Colonic mucosa (tissue), 4 donors: ENCODE measurements around the gene RWDD2A. TPM values are rescaled to one million over a fixed set of nuclear protein-coding genes. Genes with fewer than 3 reads are reported as not detected.
A peak's percentile ranks its signal among the peaks of the same experiment; 100 is the strongest.

Source experiments
- DNase-seq: peaks from one replicate; pipeline ENCODE4 v3.0.0-alpha.2; 2020
- H3K27ac ChIP-seq: fragments of 200-600 bp; one replicate; pipeline ENCODE4 v1.8.0; 2021
- H3K27me3 ChIP-seq: fragments of 200-600 bp; one replicate; pipeline ENCODE4 v1.8.0; 2021
- H3K36me3 ChIP-seq: fragments of 200-600 bp; one replicate; pipeline ENCODE4 v1.8.0; 2021
- H3K4me1 ChIP-seq: fragments of 200-600 bp; one replicate; pipeline ENCODE4 v1.8.0; 2021; ENCODE audit warnings: mild to moderate bottlenecking
- H3K4me3 ChIP-seq: fragments of 200-600 bp; one replicate; pipeline ENCODE4 v1.8.0; 2021
- H3K9ac ChIP-seq, 2 donors: one replicate each; pipeline ENCODE4 v1.7.0; 2013; ENCODE audit warnings: control low read depth in 2 of 2, low read depth in 2 of 2, low read length in 2 of 2
- H3K9me3 ChIP-seq: fragments of 200-600 bp; one replicate; pipeline ENCODE4 v1.8.0; 2021
- CTCF ChIP-seq: fragments of 200-600 bp; IDR thresholded peaks from one replicate; pipeline ENCODE4 v1.8.0; 2022; ENCODE audit warnings: antibody characterized with exemption, mild to moderate bottlenecking
- intact Hi-C: fragments of 100-400 bp; cut with DNase I; formaldehyde crosslinking; loops from one replicate; pipeline ENCODE4 v1.14.1; 2022
- total RNA-seq, 2 donors: library from RNA; stranded (reverse); fragmentation: NEBNext Ultra II Directional in 1 of 2; extraction: Animal tissue kit (Norgen Biotek cat#: 25700) in 1 of 2; gene quantifications; one replicate each; pipeline ENCODE4 v1.2.1, GENCODE V29; 2021
- donor health status: healthy.
- donor health status: DM: no; HTN: no; CAD: no.
- donor health status: DM: no; HTN: no; CAD: no.

Gene RWDD2A
- 1 to 10 TPM; 2.1 to 4.6 TPM for total RNA-seq

GRCh38 chr6:83192871-83193746, at the start of gene RWDD2A, which contains the start of gene PGM3:
RWDD2A (plus strand) TSS chr6:83193357; CDS start chr6:83194452, 1,095 bp downstream.
PGM3 (minus strand) TSS chr6:83193265; CDS start chr6:83191012, 2,253 bp downstream.
- intact Hi-C loops = loop anchor here (5.0 kb wide), 1 partner anchor 126 kb away; the partner anchor contains the start of genes DOP1A and UBE3D
- H3K36me3 ChIP-seq = peaks cover 6% of the 10 kb centered on the region
- H3K9me3 ChIP-seq = no peaks in the 10 kb centered on the region
- peak within 1 kb of the TSS; percentile 70 for H3K27ac ChIP-seq
- peak; percentile 94 for DNase-seq
- no peaks in the 10 kb centered on the region for H3K27me3 ChIP-seq
- H3K9ac ChIP-seq = peak within 1 kb of the TSS; percentile 86 to 94
- peaks cover 7% of the 10 kb centered on the region for H3K4me1 ChIP-seq
- no peak for TF ChIP-seq CTCF
- H3K4me3 ChIP-seq = peak within 1 kb of the TSS; percentile 88

GRCh38 chr6:83151114-83151513, 42.0 kb upstream of the RWDD2A start:
- H3K9ac ChIP-seq = no peak overlapping the region
- TF ChIP-seq CTCF = no peak
- no peak overlapping the region for H3K27ac ChIP-seq
- no peaks in the 10 kb centered on the region for H3K4me1 ChIP-seq
- DNase-seq = no peak
- H3K36me3 ChIP-seq = no peaks in the 10 kb centered on the region
- no peaks in the 10 kb centered on the region for H3K9me3 ChIP-seq
- no peaks in the 10 kb centered on the region for H3K27me3 ChIP-seq
- no peak overlapping the region for H3K4me3 ChIP-seq
- intact Hi-C loops = no loop called here

GRCh38 chr6:83152913-83153312, 40.2 kb upstream of the RWDD2A start:
- Histone ChIP-seq H3K9ac (no peak overlapping the region), H3K36me3 (no peaks in the 10 kb centered on the region), H3K27ac (no peak overlapping the region), H3K4me1 (no peaks in the 10 kb centered on the region), H3K9me3 (no peaks in the 10 kb centered on the region), H3K27me3 (no peaks in the 10 kb centered on the region), H3K4me3 (no peak overlapping the region)
- intact Hi-C loops = no loop called here
- TF ChIP-seq CTCF = no peak
- no peak for DNase-seq

DNA sequence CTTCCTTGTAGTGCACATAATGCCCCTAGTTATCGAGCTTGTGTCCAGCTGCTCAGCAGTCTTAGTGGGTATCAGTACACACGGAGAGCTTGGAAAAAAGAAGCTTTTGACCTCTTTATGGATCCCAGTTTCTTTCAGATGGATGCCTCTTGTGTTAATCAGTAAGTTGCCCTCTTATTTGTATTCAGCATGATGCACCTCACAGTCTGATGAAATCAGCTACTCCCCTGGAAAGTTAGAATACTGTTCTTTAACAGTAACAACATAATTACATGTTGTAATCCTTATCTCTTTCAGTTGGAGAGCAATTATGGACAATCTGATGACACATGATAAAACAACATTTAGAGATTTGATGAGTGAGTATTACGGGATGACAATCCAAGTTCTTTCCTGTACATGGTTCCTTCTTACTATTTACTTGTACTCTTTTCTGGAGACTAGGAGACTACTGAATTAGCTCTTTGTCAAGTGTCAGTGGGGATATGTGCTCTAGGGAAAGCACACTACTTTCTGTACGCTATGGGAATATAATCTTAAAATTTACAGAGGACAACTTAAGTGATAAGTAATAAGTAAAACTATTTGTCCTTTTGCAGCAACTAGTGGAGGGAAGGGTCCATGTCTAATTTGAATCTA, 39.2 kb upstream of the RWDD2A start:
- no peak for DNase-seq
- no peak overlapping the region for H3K4me3 ChIP-seq
- no peak for TF ChIP-seq CTCF

DNA sequence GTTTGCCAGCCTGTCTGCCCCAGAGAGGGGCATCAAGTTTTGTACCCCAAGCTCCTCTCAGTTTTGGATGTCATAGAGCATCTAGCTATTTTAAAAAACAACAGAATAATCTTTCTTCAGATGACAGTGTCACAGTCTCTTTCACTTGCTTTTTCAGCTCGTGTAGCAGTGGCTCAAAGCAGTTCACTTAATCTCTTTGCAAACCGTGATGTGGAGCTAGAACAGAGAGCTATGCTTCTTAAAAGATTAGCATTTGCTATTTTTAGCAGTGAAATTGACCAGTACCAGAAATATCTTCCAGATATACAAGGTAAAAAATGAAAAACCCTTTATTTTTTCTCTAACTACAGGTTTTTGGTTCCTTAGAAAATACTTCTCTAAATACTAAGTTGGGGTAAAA, 37.4 kb upstream of the RWDD2A start:
- TF ChIP-seq CTCF = no peak
- Histone ChIP-seq H3K9ac (no peak overlapping the region), H3K9me3 (no peaks in the 10 kb centered on the region), H3K27me3 (no peaks in the 10 kb centered on the region), H3K27ac (no peak overlapping the region), H3K4me1 (no peaks in the 10 kb centered on the region), H3K4me3 (no peak overlapping the region), H3K36me3 (no peaks in the 10 kb centered on the region)
- intact Hi-C loops = no loop called here
- DNase-seq = no peak

More for the DNA sequence above, 39.2 kb upstream of the RWDD2A start:
- H3K27ac ChIP-seq = no peak overlapping the region
- H3K9ac ChIP-seq = no peak overlapping the region
- no peaks in the 10 kb centered on the region for H3K27me3 ChIP-seq
- H3K4me1 ChIP-seq = no peaks in the 10 kb centered on the region
- H3K9me3 ChIP-seq = no peaks in the 10 kb centered on the region
- H3K36me3 ChIP-seq = no peaks in the 10 kb centered on the region
- intact Hi-C loops = no loop called here
